WI38 (cell line): ENCODE measurements around the gene ZBTB46.
"Not testable (repeated sequence)": the region's sequence is repeated elsewhere in the genome, so short reads cannot be mapped to it uniquely, and the experiment has no call there.

Source experiments
- H3K4me3 ChIP-seq: 2 replicates; pipeline ENCODE4 v1.5.1; 2011; ENCODE audit warnings: low read depth, mild to moderate bottlenecking, control low read depth, low read length
- TF ChIP-seq, protein P1 (sequence below): IDR thresholded peaks from 2 replicates; pipeline ENCODE4 v1.5.1; 2012; ENCODE audit warnings: low read depth, mild to moderate bottlenecking, control low read depth, low read length

ZBTB46 gene

DNA sequence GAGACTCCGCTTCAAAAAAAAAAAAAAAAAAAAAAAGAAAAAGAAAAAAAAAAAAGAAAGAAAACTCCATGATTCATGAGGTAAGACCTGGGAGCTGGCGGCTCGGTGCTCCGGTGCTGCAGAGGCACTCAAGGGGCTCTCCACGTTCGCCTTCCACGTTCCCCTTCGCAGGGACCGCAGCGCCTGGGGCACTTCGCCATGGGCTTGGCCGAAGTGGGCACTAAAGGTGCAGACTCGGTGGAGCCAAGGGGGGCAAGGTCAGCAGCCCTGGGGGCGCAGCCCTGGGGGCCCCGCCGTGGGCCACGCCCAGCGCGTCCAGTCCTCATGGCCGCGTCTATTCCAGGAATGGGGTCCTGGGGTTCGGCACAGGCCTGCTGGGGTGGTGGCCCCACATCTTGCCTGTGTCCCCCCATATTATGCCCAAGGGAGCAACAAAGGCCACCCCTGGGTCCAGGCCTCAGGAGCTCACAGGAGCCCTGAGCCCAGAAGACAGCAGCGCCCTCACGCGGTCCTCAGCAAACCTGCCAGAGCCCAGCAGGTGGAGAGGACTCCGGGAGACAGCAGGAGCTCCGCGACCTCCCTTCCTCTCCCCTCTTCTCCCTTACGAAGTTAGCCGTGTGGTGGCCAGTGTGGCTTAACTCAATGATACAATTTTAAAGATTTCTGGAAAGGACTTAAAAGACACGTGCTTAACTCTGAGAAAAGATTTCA lies 21.9 kb downstream of the ZBTB46 start:
- H3K4me3 ChIP-seq: no peak overlapping the region
- TF ChIP-seq, protein P1, sequence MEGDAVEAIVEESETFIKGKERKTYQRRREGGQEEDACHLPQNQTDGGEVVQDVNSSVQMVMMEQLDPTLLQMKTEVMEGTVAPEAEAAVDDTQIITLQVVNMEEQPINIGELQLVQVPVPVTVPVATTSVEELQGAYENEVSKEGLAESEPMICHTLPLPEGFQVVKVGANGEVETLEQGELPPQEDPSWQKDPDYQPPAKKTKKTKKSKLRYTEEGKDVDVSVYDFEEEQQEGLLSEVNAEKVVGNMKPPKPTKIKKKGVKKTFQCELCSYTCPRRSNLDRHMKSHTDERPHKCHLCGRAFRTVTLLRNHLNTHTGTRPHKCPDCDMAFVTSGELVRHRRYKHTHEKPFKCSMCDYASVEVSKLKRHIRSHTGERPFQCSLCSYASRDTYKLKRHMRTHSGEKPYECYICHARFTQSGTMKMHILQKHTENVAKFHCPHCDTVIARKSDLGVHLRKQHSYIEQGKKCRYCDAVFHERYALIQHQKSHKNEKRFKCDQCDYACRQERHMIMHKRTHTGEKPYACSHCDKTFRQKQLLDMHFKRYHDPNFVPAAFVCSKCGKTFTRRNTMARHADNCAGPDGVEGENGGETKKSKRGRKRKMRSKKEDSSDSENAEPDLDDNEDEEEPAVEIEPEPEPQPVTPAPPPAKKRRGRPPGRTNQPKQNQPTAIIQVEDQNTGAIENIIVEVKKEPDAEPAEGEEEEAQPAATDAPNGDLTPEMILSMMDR: no peak

DNA sequence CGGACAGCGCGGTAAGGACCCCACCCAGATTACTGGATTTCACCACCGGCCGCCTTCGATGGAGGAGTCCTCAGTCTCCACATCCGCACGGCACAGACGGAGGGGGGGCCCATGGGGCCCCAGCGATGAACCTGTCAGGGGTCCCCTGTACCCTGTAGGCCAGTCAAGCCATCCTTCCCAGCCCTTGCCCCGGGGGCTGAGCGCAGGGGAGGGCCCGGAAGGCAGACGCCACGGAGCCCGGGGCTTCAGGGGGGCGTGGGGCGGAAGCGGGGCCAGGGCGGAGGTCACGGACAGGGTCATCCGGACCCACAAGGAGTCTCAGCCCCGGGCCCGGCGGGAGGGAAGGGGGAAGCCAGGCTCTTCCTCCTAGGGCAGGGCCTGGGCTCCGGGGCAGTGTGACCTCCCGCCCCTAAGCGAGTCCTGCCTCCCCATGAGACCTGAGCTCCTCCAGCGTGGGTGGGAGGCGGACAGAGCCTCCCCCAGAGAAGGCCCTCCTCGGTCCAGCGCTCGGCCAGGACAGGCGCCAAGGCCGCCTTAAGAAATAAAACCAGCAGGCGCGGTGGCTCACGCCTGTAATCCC lies 22.8 kb downstream of the ZBTB46 start:
- H3K4me3 ChIP-seq: no peak overlapping the region
- TF ChIP-seq, protein P1: no peak

GRCh38 chr20:63807654-63808053 lies 23.4 kb downstream of the ZBTB46 start:
- H3K4me3 ChIP-seq: no peak overlapping the region
- TF ChIP-seq, protein P1: no peak

DNA sequence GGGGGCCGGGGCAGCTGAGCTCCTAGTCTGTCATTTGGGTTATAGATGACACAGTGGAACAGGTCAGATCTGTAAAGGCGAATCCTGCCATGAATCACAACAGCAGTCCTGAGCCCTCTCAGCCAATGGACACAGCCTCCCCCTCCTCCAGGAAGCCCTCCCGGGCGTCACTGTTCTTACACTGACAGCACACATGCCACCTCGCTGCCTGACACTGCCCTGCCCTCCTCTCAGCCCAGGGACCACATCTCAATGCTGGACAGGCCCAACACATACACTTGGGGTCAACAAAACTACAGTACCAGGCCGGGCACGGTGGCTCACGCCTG lies 26.8 kb downstream of the ZBTB46 start:
- no peak overlapping the region for H3K4me3 ChIP-seq
- TF ChIP-seq, protein P1: no peak

DNA sequence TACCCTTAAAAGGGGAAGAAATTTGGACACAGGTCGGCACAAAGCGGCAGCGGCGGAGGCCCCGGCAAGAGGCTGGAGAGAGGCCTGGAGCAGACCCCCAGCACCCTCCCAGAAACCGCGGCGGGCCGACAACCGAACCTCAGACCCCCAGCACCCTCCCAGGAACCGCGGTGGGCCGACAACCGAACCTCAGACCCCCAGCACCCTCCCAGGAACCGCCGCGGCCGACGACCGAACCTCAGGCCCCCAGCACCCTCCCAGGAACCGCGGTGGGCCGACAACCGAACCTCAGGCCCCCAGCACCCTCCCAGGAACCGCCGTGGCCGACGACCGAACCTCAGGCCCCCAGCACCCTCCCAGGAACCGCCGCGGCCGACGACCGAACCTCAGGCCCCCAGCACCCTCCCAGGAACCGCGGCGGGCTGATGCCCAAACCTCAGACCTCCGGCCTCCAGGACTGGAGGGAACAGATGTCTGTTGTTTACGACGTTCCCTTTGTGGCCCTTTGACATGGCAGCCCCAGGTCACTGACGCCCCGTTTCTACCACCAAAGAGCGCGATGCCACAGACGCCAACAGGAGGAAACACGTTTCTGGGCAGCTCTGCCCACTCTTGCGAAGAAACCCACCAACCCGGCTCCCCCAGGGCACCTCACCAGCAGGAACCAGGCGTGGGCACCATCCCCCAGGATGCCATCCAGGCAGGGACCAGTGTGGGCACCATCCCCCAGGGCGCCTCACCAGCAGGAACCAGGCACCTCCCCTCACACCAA lies 28.4 kb downstream of the ZBTB46 start:
- H3K4me3 ChIP-seq: no peak overlapping the region
- TF ChIP-seq, protein P1: no peak

DNA sequence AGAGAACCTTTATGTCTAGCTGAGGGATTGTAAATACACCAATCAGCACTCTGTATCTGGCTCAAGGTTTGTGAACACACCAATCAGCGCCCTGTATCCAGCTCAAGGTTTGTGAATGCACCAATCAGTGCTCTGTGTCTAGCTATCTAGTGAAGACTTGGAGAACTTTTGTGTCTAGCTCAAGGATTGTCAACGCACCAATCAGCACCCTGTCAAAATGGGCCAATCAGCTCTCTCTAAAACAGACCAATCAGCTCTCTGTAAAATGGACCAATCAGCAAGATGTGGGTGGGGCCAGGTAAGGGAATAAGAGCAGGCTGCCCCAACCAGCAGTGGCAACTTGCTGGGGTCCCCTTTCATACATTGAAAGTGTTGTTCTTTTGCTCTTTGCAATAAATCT lies 29.9 kb downstream of the ZBTB46 start:
- not testable (repeated sequence) for H3K4me3 ChIP-seq

DNA sequence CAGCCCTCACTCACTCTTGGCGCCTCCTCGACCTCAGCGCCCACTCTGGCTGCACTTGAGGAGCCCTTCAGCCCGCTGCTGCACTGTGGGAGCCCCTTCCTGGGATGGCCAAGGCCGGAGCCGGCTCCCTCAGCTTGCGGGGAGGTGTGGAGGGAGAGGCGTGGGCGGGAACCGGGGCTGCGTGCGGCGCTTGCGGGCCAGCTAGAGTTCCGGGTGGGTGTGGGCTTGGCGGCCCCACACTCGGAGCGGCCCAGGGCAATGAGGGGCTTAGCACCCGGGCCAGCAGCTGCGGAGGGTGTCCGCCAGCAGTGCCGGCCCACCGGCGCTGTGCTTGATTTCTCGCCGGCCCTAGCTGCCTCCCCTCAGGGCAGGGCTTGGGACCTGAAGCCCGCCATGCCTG lies 30.7 kb downstream of the ZBTB46 start:
- not testable (repeated sequence) for H3K4me3 ChIP-seq

DNA sequence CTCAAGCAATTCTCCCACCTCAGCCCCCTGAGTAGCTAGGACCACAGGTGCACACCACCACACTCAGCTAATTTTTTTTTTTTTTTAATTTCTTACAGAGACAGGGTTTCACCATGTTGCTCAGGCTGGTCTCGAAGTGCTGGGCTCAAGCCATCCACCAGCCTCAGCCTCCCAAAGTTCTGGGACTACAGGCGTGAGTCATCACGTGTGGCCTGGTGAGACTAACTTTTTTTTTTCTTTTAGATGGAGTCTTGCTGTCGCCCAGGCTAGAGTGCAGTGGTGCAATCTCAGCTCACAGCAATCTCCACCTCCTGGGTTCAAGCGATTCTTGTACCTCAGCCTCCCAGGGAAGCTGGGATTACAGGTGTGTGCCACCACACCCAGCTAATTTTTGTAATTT lies 31.9 kb downstream of the ZBTB46 start:
- H3K4me3 ChIP-seq: not testable (repeated sequence)

- not testable (repeated sequence) for H3K4me3 ChIP-seq
Measured at GRCh38 chr20:63797175-63797574, 33.9 kb downstream of the ZBTB46 start.
